Panc1 (cell line): ENCODE data around the gene GRIK3. TPM values are rescaled to one million over a fixed set of nuclear protein-coding genes. Genes with fewer than 3 reads are reported as not detected.

Experiments
- ATAC-seq: fragments of 200-7000 bp; cut with Tn5 transposase; 2 replicates; pipeline ENCODE4 v1.9.1; 2020; ENCODE audit warnings: mild to moderate bottlenecking, moderate library complexity
- BruUV-seq: library from RNA; stranded (reverse); fragments of 400-500 nt; replicated peaks from 2 replicates; lab custom pipeline; 2021; lab: Mats Ljungman, UMichigan
- CTCF ChIA-PET: fragments of 300-600 bp; sonication (Branson Sonifier 250); formaldehyde crosslinking; loops from one replicate; lab custom pipeline; 2022; ENCODE audit warnings: antibody characterized with exemption; lab: Charles Lee
- POLR2A ChIA-PET: fragments of 300-600 bp; sonication (Branson Sonifier 250); formaldehyde crosslinking; loops from one replicate; lab custom pipeline; 2022; ENCODE audit warnings: antibody characterized with exemption; lab: Charles Lee
- DNase-seq: peaks from one replicate; pipeline ENCODE4 v3.0.0-alpha.2; 2010; ENCODE audit warnings: low read depth, low spot score
- H3K27ac ChIP-seq: 2 replicates; pipeline ENCODE4 v1.5.1; 2011; ENCODE audit warnings: mild to moderate bottlenecking, low read length, inconsistent platforms
- H3K27me3 ChIP-seq: fragments of 200-500 bp; sonication (Bioruptor generic); 2 replicates; pipeline ENCODE4 v1.6.0; 2014; ENCODE audit warnings: low read length, inconsistent platforms; ENCODE audit not compliant: control insufficient read depth, insufficient read depth
- H3K36me3 ChIP-seq: fragments of 200-500 bp; sonication (Bioruptor generic); 2 replicates; pipeline ENCODE4 v1.5.1; 2014; ENCODE audit warnings: inconsistent platforms, mild to moderate bottlenecking, low read length, moderate library complexity; ENCODE audit not compliant: control insufficient read depth, insufficient read depth
- H3K4me1 ChIP-seq: 2 replicates; pipeline ENCODE4 v1.5.1; 2011; ENCODE audit warnings: inconsistent platforms, mild to moderate bottlenecking, low read length, moderate library complexity; ENCODE audit not compliant: control insufficient read depth, insufficient read depth
- H3K4me3 ChIP-seq, 2 experiments: 2 replicates each; pipeline ENCODE4 v1.5.1; 2011 to 2012; ENCODE audit warnings: low read depth in 2 of 2, low read length in 2 of 2, mild to moderate bottlenecking in 2 of 2, inconsistent platforms in 1 of 2, moderate library complexity in 1 of 2
- H3K9me3 ChIP-seq: fragments of 200-500 bp; sonication (Bioruptor generic); 2 replicates; pipeline ENCODE4 v1.5.1; 2014; ENCODE audit warnings: low read depth, mild to moderate bottlenecking, inconsistent platforms, low read length, moderate library complexity; ENCODE audit not compliant: control insufficient read depth, insufficient read depth
- POLR2AphosphoS5 ChIP-seq: IDR thresholded peaks from 2 replicates; pipeline ENCODE4 v1.6.1; 2012; ENCODE audit warnings: mild to moderate bottlenecking, low read depth, low read length, moderate library complexity
- SIN3A ChIP-seq: IDR thresholded peaks from 2 replicates; pipeline ENCODE4 v1.6.1; 2012; ENCODE audit warnings: low read depth, mild to moderate bottlenecking, low read length, moderate library complexity, borderline replicate concordance; ENCODE audit not compliant: insufficient read depth
- TCF7L2 ChIP-seq: IDR thresholded peaks from 2 replicates; pipeline ENCODE4 v1.6.1; 2011; ENCODE audit warnings: mild to moderate bottlenecking, low read depth, low read length, inconsistent platforms
- in situ Hi-C: cut with HindIII; loops from 2 replicates; pipeline ENCODE4 v1.10.0; 2016; ENCODE audit warnings: low sequenced_read_pairs, low pct_unique_long_range_greater_than_20kb
- intact Hi-C: fragments of 100-400 bp; cut with micrococcal nuclease; formaldehyde crosslinking; loops from one replicate; pipeline ENCODE4 v1.10.0; 2022; ENCODE audit not compliant: unreplicated experiment
- total RNA-seq: library from RNA; stranded (reverse); gene quantifications from one replicate; pipeline ENCODE4 v1.2.1, GENCODE V29; 2021; ENCODE audit not compliant: unreplicated experiment
- TF ChIP-seq, protein P1 (sequence below): fragments of 450-650 bp; IDR thresholded peaks from 2 replicates; pipeline ENCODE4 v1.5.1; 2017; ENCODE audit warnings: mild to moderate bottlenecking
- TF ChIP-seq, protein P2 (sequence below), 2 experiments: IDR thresholded peaks; 2 replicates each; pipeline ENCODE4 v1.6.1; 2011 to 2012; ENCODE audit warnings: low read depth in 2 of 2, control low read depth in 1 of 2, low read length in 1 of 2, mild to moderate bottlenecking in 1 of 2, moderate library complexity in 1 of 2; ENCODE audit not compliant: insufficient read depth in 1 of 2

Gene GRIK3
- total RNA-seq, 1 experiment from 2014 or later, result not detected

DNA sequence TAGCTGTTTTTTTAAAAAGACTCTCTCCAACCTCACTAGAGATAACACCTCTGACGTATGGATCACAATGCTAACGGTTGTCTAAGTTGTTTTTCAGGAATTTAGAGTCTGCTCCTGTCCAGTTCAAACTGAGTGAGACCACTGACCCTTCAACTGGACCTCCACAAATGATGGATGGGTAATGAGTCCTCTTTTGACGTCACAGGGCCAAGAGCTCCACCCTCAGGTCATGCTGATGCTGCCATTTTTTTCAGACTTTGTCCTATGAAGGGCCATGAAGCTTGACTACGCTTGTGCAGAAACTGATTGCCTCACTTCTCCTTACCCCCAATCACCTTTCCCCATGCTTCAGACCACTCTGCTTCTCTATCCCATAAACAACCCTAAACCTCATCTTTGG, 16.6 kb downstream of the GRIK3 start:
- no peak for ATAC-seq
- ChIA-PET CTCF (no interaction called here), POLR2A (no interaction called here)
- BruUV-seq, result no TSS peak
- Histone ChIP-seq H3K9me3 (no peaks in the 10 kb centered on the region), H3K4me1 (no peaks in the 10 kb centered on the region), H3K36me3 (no peaks in the 10 kb centered on the region), H3K27me3 (peaks cover 4% of the 10 kb centered on the region; the same call in 1 of the 2 replicates), H3K27ac (no peak overlapping the region), H3K4me3 (no peak overlapping the region)
- DNase-seq, result no peak
- intact Hi-C loops (no loop called here), in situ Hi-C loops (no loop called here)
- TF ChIP-seq TCF7L2, result no peak
- TF ChIP-seq, protein P1, sequence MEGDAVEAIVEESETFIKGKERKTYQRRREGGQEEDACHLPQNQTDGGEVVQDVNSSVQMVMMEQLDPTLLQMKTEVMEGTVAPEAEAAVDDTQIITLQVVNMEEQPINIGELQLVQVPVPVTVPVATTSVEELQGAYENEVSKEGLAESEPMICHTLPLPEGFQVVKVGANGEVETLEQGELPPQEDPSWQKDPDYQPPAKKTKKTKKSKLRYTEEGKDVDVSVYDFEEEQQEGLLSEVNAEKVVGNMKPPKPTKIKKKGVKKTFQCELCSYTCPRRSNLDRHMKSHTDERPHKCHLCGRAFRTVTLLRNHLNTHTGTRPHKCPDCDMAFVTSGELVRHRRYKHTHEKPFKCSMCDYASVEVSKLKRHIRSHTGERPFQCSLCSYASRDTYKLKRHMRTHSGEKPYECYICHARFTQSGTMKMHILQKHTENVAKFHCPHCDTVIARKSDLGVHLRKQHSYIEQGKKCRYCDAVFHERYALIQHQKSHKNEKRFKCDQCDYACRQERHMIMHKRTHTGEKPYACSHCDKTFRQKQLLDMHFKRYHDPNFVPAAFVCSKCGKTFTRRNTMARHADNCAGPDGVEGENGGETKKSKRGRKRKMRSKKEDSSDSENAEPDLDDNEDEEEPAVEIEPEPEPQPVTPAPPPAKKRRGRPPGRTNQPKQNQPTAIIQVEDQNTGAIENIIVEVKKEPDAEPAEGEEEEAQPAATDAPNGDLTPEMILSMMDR, result 0 out of 2 replicates have a peak, but pooled peaks have one; percentile 16

DNA sequence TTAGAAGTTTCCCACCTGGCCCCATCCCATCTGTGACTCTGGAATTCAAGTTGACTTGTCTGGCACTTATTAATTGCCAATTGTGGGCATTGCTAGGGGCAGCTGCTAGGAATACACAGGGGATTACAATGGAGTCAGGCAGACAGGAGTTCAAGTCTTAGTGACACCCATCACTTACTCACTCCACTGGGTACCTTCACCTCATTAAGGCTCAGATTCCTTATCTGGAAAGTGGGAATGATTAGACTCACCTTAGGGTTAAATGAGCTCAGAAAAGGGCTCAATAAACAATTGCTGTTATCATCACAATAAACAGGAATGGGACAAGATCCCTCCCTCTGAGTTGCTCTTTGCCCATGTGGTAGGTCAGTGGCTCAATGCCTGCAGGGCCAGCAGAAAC, 18.2 kb downstream of the GRIK3 start:
- Histone ChIP-seq H3K27ac (no peak overlapping the region), H3K4me3 (no peak overlapping the region), H3K36me3 (no peaks in the 10 kb centered on the region), H3K9me3 (no peaks in the 10 kb centered on the region), H3K4me1 (no peaks in the 10 kb centered on the region), H3K27me3 (no peaks in the 10 kb centered on the region; the same call in 1 of the 2 replicates)
- in situ Hi-C loops, result no loop called here
- CTCF ChIA-PET, result no interaction called here
- TF ChIP-seq, protein P2, sequence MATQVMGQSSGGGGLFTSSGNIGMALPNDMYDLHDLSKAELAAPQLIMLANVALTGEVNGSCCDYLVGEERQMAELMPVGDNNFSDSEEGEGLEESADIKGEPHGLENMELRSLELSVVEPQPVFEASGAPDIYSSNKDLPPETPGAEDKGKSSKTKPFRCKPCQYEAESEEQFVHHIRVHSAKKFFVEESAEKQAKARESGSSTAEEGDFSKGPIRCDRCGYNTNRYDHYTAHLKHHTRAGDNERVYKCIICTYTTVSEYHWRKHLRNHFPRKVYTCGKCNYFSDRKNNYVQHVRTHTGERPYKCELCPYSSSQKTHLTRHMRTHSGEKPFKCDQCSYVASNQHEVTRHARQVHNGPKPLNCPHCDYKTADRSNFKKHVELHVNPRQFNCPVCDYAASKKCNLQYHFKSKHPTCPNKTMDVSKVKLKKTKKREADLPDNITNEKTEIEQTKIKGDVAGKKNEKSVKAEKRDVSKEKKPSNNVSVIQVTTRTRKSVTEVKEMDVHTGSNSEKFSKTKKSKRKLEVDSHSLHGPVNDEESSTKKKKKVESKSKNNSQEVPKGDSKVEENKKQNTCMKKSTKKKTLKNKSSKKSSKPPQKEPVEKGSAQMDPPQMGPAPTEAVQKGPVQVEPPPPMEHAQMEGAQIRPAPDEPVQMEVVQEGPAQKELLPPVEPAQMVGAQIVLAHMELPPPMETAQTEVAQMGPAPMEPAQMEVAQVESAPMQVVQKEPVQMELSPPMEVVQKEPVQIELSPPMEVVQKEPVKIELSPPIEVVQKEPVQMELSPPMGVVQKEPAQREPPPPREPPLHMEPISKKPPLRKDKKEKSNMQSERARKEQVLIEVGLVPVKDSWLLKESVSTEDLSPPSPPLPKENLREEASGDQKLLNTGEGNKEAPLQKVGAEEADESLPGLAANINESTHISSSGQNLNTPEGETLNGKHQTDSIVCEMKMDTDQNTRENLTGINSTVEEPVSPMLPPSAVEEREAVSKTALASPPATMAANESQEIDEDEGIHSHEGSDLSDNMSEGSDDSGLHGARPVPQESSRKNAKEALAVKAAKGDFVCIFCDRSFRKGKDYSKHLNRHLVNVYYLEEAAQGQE (IDR thresholded peaks at IDR 0.05; ENCODE audit: insufficient read depth in 1 of 2, low read depth in 2 of 2, low read length in 1 of 2), result no peak
- TF ChIP-seq TCF7L2 (no peak), SIN3A (no peak), POLR2AphosphoS5 (no peak)
- TF ChIP-seq, protein P1, result no peak
- intact Hi-C loops, result no loop called here
- POLR2A ChIA-PET, result no interaction called here
- no peak for ATAC-seq
- BruUV-seq, result no TSS peak
- no peak for DNase-seq
